ENCODE measurements around the gene ZNF41. TPM values are rescaled to one million over a fixed set of nuclear protein-coding genes. Genes with fewer than 3 reads are reported as not detected.

The ZNF41 gene
- total RNA-seq, 1 experiment from 2014 or later = 8.0 TPM

- H3K27me3 ChIP-seq (ENCODE audit: control insufficient read depth, insufficient read depth, low read length) = no peaks in the 10 kb centered on the region
- ChIA-PET POLR2A (no interaction called here), CTCF (no interaction called here)
- H3K36me3 ChIP-seq (ENCODE audit: control insufficient read depth, insufficient read depth, low read length) = no peaks in the 10 kb centered on the region
- TF ChIP-seq REST (IDR thresholded peaks at IDR 0.05; ENCODE audit: insufficient read depth in 1 of 2, low read depth in 2 of 2, low read length in 1 of 2) (no peak), POLR2AphosphoS5 (IDR thresholded peaks at IDR 0.05; ENCODE audit: low read depth, low read length) (no peak), TCF7L2 (IDR thresholded peaks at IDR 0.05; ENCODE audit: low read depth, low read length) (no peak), CTCF (IDR thresholded peaks at IDR 0.05) (no peak), SIN3A (IDR thresholded peaks at IDR 0.05; ENCODE audit: borderline replicate concordance, insufficient read depth, low read depth, low read length) (no peak)
- H3K4me1 ChIP-seq (ENCODE audit: control insufficient read depth, insufficient read depth, low read length) = no peaks in the 10 kb centered on the region
- BruUV-seq (replicated peaks) = no TSS peak
- no peak overlapping the region for H3K27ac ChIP-seq (ENCODE audit: low read length)
- DNase-seq (ENCODE audit: low read depth, low spot score) (no peak), ATAC-seq (no peak)
- in situ Hi-C loops (cut with HindIII; ENCODE audit: low pct_unique_long_range_greater_than_20kb, low sequenced_read_pairs) = no loop called here
- H3K4me3 ChIP-seq (ENCODE audit: low read depth in 2 of 2, low read length in 2 of 2) = no peak overlapping the region
- no peaks in the 10 kb centered on the region for H3K9me3 ChIP-seq (ENCODE audit: control insufficient read depth, insufficient read depth, low read depth, low read length)
- intact Hi-C loops (cut with micrococcal nuclease; ENCODE audit: unreplicated experiment) = no loop called here
Observed at GRCh38 chrX:47467106-47467505, 15.9 kb downstream of the ZNF41 start.

- Histone ChIP-seq H3K36me3 (ENCODE audit: control insufficient read depth, insufficient read depth, low read length) (no peaks in the 10 kb centered on the region), H3K9me3 (ENCODE audit: control insufficient read depth, insufficient read depth, low read depth, low read length) (no peaks in the 10 kb centered on the region), H3K27ac (ENCODE audit: low read length) (no peak overlapping the region), H3K27me3 (ENCODE audit: control insufficient read depth, insufficient read depth, low read length) (no peaks in the 10 kb centered on the region), H3K4me3 (ENCODE audit: low read depth in 2 of 2, low read length in 2 of 2) (no peak overlapping the region), H3K4me1 (ENCODE audit: control insufficient read depth, insufficient read depth, low read length) (no peaks in the 10 kb centered on the region)
- no TSS peak for BruUV-seq (replicated peaks)
- in situ Hi-C loops (cut with HindIII; ENCODE audit: low pct_unique_long_range_greater_than_20kb, low sequenced_read_pairs) (no loop called here), intact Hi-C loops (cut with micrococcal nuclease; ENCODE audit: unreplicated experiment) (no loop called here)
- no peak for ATAC-seq
- ChIA-PET POLR2A (no interaction called here), CTCF (no interaction called here)
- no peak for DNase-seq (ENCODE audit: low read depth, low spot score)
- TF ChIP-seq SIN3A (IDR thresholded peaks at IDR 0.05; ENCODE audit: borderline replicate concordance, insufficient read depth, low read depth, low read length) = no peak
- TF ChIP-seq TCF7L2 (IDR thresholded peaks at IDR 0.05; ENCODE audit: low read depth, low read length) = no peak
- no peak for TF ChIP-seq REST (IDR thresholded peaks at IDR 0.05; ENCODE audit: insufficient read depth in 1 of 2, low read depth in 2 of 2, low read length in 1 of 2)
- no peak for TF ChIP-seq CTCF (IDR thresholded peaks at IDR 0.05)
- TF ChIP-seq POLR2AphosphoS5 (IDR thresholded peaks at IDR 0.05; ENCODE audit: low read depth, low read length) = no peak
Observed at GRCh38 chrX:47460561-47460960, 22.5 kb downstream of the ZNF41 start.
